GM21576 (cell line): Measurements from ENCODE around the gene SSX5.
"Not testable (repeated sequence)": the region's sequence is repeated elsewhere in the genome, so short reads cannot be mapped to it uniquely, and the experiment has no call there.

Source experiments
- ATAC-seq: cut with Tn5 transposase; IDR thresholded peaks from one replicate; pipeline ENCODE4 v1.9.1; 2021; ENCODE audit warnings: mild to moderate bottlenecking, moderate library complexity; ENCODE audit not compliant: unreplicated experiment

Gene SSX5, protein sequence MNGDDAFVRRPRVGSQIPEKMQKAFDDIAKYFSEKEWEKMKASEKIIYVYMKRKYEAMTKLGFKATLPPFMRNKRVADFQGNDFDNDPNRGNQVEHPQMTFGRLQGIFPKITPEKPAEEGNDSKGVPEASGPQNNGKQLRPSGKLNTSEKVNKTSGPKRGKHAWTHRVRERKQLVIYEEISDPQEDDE

DNA sequence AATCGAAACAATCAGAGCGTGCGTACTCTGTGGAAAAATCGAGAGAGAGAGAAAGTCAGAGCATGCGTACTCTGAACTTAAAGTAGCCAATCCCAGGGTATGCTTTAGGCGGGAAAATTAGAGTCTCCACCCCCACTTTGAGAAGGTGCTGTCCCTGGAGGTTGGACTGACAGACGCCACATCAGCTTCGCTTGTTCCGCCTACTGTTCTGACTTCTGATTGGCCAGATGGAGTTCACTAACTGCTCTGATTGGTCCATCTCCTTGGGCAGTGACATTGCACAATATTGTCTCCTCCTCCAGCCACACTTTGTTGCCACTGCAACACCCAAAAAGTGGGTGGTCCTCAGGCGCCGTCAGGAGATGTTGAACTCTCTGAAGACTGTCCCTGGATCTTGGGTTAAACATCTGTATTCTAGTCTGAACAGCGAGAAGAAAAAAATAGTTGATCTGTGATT lies at the start of gene SSX5:
TSS of gene SSX5 (minus strand) at position 51 of the 457 bp plus-strand sequence. CDS start 1,437 bp downstream, outside the sequence.
- ATAC-seq, result no peak

DNA sequence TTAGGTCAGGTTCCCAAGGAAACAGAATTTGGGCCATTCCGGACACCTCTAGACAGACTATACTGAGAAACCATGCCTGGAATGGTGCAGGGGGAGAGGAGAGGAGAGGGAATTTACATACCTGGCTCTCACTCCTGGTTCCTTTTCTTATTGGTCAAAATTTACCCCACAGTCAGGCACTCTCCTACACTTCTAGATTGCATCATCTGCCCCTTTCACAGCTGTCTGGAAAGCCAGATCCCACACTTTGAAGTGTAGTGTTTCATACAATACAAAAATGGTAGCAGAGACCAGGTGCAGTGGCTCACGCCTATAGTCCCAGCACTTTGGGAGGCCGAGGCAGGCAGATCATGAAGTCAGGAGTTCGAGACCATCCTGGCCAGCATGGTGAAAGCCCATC lies 27.6 kb upstream of the SSX5 start:
- not testable (repeated sequence) for ATAC-seq

DNA sequence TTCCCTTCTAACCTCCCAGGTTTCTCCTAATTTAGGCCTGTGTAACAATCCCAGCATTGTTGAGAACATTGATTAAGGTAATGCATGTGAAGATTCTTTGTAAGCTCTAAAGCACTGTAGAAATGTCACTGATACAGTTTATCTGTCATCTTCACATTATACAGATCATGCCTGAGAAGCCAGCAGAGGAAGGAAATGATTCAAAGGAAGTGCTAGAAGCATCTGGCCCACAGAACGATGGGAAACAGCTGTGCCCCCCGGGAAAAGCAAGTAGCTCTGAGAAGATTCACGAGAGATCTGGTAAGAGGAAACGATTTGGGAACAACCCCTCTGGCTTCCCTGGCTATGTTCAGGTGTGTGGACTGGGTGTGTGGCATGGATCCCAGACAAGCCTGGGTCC lies 17.7 kb upstream of the SSX5 start:
- not testable (repeated sequence) for ATAC-seq

DNA sequence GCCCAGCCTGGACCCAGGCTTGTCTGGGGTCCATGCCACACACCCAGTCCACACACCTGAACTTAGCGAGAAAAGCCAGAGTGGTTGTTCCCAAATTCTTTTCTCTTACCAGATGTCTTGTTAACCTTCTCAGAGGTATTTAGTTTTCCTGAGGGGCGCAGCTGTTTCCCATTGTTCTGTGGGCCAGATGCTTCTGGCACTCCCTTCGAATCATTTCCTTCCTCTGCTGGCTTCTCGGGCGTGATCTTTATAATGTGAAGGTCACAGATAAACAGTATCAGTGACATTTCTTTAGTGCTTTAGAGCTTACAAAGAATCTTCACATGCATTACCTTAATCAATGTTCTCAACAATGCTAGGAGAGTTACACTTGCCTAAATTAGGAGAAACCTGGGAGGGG lies 6.6 kb downstream of the SSX5 start:
- ATAC-seq, result not testable (repeated sequence)

DNA sequence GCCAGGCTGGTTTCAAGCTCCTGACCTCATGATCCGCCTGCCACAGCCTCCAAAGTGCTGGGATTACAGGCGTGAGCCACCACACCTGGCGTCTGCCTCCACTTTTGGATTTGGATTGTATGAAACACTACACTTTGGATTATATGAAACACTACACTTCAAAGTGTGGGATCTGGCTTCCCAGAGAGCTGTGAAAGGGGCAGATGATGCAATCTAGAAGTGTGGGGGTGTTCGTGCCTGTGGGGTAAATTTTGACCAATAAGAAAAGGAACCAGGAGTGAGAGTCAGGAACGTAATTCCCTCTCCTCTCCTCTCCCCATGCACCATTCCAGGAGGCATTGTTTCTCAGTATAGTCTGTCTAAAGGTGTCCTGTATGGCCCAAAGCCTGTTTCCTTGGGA lies 14.7 kb downstream of the SSX5 start:
- not testable (repeated sequence) for ATAC-seq

DNA sequence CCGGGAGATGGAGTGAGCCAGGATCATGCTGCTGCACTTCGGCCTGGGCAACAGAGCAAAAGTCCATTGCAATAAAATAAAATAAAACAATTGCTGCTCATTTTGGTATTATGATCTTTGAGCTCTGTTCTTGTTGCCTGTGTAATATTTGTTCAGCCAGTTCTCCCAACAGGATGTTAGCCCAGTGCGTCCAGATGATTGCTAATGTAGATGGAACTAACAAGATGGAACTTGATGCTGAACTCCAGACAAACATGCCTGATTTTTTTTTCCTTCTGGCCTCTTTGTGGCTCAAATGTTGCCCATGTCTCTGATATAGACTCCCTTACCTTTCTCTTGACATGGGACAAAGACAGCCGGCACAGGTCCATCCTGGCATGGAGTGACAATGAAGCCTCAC lies 15.8 kb downstream of the SSX5 start:
- ATAC-seq, result no peak

DNA sequence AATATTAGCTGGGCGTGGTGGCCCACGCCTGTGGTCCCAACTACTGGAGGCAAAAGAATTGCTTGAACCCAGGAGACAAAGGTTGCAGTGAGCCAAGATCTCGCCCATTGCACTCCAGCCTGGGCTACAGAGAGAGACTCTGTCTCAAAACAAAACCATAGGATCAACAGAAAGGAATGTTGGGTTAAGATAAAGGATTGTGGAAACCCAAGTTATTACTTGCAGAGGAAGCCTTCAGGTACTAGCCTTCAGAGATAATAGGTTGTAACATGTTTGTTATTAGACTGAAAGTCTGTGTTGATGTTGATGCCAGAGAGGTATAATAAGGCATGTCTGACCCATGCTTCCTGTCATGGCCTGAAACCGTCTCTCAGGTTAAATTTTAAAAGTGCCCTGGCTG lies 16.9 kb downstream of the SSX5 start:
- ATAC-seq, result no peak

DNA sequence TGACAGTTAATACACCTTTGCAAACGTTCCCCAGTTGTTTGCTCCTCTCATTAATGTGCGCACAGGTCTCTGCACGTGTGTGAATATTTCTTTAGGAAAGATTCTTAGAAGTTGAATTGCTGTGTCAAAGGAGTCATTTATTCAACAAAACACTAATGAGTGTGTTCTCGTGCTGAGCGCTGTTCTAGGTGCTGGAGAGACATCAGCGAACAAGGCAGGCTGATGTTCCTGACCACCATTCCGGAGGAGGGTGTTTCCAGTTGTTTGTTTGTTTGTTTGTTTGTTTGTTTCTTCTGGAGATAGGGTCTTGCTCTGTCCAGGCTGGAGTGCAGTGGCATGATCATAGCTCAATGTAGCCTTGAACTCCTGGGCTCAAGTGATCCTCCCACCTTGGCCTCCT lies 30.3 kb downstream of the SSX5 start:
- ATAC-seq, result not testable (repeated sequence)

DNA sequence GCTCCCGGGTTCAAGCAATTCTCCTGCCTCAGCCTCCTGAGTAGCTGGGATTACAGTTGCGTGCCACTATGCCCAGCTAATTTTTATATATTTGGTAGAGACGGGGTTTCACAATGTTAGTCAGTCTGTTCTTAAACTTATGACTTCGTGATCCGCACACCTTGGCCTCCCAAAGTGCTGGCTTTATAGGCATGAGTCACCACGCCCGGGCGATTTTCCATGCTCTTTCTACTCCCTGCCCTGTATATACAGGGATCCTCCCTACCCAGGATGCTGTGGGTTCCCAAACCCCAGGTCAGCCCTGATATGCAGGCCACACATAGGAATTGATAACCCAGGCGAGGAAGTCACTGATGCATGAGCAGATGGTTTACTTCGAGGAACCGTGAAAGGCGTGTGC lies 31.4 kb downstream of the SSX5 start:
- ATAC-seq, result no peak

DNA sequence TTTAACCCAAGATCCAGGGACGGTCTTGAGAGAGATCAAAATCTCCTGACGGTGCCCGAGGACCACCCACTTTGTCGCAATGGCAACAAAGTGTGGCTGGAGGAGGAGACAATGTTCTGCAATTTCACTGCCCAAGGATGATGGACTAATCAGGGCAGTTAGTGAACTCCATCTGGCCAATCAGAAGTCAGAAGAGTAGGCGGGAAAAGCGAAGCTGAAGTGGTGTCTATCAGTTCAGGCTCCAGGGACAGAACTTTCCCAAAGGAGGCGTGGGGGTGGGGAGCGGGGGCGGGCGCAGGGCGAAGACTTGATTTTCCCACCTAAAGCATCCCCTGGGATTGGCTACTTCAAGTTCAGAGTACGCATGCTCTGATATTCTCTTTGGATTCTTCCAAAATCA lies 40.6 kb downstream of the SSX5 start:
- ATAC-seq, result no peak

DNA sequence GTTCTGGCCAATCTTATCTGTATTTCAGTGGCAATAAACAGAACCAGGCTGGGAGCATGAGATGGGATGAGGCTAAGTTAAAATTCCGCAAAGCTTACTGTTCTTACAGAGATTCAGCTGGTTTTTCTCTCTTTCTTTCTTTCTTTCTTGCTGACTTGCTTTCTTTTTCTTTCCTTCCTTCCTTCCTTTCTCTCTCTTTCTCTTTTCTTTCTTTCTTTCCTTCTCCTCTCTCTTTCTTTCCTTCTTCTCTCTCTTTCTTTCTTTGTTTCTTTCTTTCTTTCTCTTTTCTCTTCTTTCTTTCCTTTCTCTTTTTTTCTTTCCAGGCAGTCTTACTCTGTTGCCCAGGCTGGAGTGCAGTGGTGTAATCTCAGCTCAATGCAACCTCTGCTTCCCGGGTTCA lies 41.8 kb downstream of the SSX5 start:
- no peak for ATAC-seq

DNA sequence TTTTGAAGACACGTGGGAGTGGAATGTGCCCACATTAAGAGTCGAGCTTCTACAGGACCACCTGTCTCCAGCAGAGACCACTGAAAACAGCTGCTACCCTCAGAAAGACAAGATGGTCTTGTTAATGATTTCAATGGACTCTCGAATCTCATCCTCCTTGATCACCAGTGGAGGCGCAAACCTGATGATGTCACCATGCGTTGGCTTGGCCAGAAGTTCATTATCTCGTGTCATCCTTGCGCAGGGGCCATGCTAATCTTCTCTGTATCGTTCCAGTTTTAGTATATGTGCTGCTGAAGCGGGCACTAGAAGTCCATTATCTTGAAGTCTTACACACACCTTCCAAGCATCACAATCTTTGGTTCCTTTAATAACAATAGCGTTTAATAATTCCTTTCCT lies 42.8 kb downstream of the SSX5 start:
- ATAC-seq, result no peak

DNA sequence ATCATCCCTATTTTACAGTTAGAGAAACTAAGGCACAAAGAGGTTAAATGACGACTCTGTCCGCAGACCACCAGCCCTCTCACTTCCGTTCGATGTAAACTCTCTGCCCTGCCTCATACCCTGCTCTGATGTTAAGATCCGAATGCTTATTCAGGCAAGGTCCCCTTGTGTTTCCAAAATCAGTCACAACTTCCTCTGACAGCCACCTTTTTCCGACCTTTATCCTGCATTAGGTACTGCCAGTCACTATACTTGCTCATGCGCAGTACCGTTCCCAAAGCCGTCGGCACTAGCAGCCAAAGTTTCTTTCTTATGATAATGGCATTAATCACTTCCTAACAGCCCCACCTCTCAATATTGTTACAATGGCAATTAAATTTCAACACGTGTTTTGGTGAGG lies 53.9 kb downstream of the SSX5 start:
- not testable (repeated sequence) for ATAC-seq

DNA sequence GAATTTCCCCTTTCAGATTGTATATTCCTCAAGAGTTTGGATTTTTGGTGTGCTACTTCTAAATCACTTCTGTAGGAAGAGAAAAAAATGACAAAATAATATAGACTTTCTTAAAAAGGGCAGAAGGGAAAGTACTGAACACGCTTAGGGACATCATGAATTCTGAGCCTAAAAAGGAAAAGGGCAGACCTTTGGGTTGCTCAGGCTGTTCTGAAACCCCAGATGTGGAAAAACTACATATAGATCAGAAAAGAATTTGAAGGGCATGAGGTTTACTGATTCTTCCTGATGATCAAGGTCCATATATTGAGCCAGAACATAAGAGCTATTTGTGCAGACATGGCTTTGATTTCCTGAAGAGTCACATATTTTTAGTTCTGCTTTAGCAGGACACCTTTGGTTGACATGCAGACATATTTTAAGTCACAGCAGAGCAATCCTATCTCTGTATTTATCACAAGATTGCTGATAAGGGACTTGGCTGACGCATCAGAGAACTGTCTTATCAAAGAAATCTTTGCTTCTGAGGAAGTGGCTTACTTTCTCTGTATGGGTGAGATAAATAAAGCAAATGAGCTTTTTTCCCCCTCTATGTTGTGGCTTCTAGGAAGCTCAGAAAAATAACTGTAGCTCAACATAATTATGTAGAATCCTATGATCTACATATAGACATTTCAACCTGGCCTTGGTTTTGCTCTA lies 54.6 kb downstream of the SSX5 start:
- not testable (repeated sequence) for ATAC-seq

DNA sequence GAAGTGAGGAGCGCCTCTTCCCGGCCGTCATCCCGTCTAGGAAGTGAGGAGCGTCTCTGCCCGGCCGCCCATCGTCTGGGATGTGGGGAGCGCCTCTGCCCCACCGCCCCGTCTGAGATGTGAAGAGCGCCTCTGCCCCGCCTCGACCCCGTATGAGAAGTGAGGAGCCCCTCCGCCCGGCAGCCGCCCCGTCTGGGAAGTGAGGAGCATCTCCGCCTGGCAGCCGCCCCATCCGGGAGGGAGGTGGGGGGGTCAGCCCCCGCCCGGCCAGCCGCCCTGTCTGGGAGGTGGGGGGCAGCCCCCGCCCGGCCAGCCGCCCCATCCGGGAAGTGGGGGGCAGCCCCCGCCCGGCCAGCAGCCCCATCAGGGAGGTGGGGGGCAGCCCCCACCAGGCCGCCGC lies 57.5 kb downstream of the SSX5 start:
- not testable (repeated sequence) for ATAC-seq
